Stimulated activated CD4-positive, alpha-beta T cell treated with anti-CD3 and anti-CD28 coated beads, Interleukin-1b, Interleukin-23, amount 100 ng/mL, for 24 hours (primary cell): ENCODE results near the gene ADAP1.

Experiments used
- DNase-seq, 4 experiments: peaks; one replicate each; pipeline ENCODE4 v3.0.0-alpha.2; 2020; ENCODE audit warnings: low read depth in 4 of 4, low spot score in 1 of 4

ADAP1 gene

DNA sequence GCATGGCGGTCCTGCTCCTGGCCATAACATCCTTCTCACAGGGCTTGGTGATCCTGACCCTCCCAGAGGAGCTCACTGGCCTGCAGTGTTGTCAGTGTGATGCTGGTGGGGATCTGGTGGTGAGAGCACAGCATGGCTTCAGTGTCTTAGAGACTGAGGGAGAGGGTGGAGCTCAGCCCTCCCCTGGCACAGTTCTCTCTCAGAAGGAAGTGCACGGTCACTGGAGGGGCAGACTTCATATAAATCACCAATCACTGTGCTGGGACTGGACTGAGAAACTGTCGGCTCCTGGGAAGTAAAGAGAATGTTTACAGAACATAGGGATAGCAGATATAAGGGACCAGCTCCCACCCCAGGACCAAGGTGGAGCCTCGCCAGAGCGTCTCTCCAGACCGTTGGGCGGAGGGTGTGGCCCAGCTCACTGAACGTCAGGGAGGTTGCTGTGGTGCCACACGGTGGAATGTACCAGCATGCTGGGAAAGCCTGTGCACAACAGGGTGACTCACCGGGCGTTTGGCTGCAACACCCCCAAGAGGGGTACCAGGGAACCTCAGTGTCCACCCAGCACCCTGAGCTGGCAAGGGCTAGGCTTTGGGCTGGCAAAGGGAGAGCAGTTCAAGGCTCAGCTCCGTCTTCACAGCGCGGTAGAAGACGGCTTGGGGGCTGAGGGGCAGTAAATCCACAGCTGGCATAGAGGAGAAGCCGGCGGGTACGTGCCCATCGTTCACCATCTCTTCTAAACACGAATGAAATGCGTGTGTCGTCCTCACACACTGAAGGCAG lies 86.9 kb downstream of the ADAP1 start:
- DNase-seq, result no peak

DNA sequence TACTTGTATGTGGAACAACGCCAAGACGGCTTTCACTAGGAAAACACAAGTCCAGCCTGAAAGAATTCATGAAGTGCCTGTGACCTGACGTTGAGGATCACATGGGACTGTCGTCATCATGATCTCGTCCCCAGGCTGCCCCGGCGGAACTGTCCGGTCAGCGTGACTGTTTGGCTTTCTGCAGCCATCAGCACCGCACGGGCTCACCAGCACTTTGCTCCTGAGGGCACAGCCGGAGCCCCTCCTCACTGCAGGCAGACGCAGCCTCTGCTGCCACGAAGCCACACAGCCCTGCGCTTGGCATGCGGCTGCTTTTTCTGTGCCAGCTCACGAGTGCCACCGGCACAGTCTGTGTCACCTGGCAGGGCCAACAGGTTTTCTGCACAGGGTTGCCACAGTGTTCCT lies 87.5 kb downstream of the ADAP1 start:
- no peak for DNase-seq

DNA sequence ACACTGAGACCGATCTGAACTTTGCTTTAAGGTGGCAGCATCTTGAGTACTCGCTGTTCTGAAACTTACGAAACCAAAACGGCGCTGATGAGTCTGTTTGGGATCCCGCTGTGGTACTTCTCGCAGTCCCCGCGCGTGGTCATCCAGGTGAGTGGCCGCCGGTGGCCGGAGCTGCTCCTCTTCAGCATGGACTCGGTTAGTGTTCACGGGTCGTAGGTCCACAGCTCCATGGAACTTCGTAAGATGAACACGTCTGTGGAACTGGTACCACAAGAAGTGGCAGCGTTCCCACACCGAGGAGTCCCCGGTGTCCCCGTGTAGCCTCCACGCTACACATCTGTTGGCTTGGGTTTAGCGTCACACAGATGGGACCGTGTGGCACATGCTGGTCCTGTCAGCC lies 88.6 kb downstream of the ADAP1 start:
- no peak for DNase-seq

DNA sequence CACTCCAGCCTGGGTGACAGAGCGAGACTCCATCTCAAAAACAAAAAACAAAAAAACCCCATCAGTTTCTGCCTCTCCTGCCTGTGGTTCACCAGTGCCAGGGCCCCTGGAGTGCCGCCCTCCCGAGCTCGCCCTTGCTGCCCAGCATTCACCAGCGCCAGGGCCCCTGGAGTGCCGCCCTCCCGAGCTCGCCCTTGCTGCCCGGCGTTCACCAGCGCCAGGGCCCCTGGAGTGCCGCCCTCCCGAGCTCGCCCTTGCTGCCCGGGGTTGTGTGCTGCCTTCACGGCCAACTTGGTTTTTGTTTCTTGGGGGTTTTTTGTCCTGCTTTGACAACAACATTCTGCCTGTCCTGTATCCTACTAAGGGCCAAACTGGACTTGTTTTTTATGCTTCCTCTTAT lies 91.4 kb downstream of the ADAP1 start:
- DNase-seq, result no peak

GRCh38 chr7:862157-862556 lies 92.3 kb downstream of the ADAP1 start:
- no peak for DNase-seq

DNA sequence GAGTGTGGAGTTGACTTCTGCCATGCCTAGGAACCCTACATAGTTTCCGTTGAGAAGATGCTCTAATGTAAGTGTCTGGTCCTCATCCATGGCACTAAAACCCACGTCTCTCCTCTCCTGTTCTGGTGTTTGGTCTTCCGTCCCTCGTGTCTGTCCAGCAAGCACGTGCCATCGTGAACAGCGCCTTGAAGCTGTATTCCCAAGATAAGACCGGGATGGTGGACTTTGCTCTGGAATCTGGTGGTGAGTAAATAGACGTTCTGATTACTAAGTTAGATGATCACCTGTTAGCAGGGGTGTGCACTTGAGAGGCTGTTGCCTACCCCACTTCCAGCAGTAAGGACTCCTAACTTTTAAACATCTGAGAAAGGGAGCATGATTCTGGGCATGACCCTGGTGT lies 93.3 kb downstream of the ADAP1 start:
- no peak for DNase-seq

- no peak for DNase-seq
Measured at GRCh38 chr7:860149-860548, 94.3 kb downstream of the ADAP1 start.

GRCh38 chr7:859359-860030 lies 95.0 kb downstream of the ADAP1 start:
- DNase-seq, result no peak

- no peak for DNase-seq
Measured at GRCh38 chr7:857661-858060, 96.8 kb downstream of the ADAP1 start.

DNA sequence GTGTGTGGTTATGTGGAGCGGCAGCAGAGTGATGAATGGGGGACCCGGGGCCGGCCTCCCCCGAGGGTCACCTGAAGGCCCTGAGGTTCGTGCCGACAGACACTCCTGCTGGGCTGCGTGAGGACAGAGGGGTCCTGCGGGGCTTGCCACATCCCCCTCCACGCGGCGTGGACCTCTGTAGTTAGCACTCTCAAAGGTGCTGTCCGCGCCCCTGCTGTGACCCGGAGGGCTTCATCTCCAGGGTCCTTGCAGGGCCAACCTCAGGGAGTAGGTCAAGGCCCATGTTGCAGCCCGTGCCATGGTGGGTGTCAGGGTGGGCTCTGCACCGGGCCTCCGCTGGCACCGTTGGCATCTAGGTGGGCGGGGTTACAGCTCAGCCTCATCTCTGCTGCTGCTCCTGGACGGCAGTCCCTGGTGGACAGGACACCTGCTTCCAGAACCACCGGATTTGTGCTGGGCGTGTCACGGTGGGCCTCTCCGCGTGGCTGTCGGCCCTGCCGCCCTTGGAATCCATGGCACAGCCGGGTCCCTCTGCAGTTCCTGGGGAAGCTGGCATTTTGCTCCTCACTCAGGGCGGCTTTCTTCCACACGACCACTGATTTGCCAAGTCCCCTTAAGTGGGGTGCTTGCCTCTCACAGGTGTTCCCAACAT lies 97.9 kb downstream of the ADAP1 start:
- no peak for DNase-seq

DNA sequence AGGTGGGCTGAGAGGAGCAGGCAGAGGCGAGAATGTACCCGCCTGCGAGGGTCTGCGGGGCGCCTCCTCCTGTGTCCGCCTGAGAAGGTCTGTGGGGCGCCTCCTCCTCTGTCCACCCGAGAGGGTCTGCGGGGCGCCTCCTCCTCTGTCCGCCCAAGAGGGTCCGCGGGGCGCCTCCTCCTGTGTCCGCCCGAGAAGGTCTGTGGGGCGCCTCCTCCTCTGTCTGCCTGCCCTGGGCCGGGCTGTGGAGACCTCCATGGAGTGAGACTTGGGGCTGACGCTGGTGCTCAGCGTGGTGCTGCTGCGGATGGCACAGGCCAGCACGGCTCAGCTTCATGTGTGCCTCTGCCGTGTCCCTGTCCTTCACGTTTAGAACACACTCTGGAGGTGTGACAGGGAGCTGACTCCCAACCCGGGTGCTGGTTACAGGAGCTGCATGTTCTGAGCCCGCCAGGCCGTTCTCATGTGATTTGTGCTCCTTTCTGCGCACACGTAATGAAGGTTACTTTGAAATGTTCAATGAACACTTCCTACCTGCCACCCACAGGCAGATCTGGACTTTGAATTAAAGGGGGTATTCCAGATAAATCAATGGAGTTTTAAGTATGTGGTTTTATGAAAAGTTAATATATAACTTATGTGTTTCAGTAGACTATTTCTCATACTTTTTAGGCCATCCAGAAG lies 98.7 kb downstream of the ADAP1 start:
- DNase-seq, result no peak

DNA sequence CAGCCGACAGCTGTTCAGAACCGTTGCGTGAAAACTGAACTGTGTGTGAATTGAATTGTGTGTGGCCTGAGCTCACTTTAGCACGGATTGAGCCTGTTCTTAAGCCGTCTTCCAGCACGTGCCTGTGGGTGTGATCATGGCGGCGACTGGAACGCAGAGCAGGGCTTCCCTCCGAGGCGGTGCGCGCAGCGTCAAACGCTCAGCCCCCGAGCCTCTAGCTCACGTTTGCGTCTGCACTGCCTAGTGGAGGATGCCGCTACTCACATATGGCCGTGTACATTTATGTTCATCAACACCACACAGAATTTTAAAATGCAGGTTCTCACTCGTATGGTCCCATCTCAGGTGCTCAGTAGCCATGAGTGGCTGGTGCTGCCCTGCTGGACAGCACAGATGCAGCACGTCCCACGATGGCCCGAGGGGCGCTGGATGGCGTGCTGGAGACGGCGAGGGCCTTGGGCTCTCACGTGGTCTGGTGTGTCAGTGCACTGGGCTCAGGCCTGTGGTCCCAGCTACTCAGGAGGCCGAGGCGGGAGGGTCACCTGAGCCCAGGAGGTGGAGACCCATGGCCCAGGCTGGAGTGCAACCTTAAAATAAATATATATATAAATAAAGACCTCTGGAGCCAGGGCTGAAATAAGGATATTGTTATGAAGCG lies 100.2 kb downstream of the ADAP1 start:
- DNase-seq, result no peak

GRCh38 chr7:853366-854117 lies 100.9 kb downstream of the ADAP1 start:
- no peak for DNase-seq

DNA sequence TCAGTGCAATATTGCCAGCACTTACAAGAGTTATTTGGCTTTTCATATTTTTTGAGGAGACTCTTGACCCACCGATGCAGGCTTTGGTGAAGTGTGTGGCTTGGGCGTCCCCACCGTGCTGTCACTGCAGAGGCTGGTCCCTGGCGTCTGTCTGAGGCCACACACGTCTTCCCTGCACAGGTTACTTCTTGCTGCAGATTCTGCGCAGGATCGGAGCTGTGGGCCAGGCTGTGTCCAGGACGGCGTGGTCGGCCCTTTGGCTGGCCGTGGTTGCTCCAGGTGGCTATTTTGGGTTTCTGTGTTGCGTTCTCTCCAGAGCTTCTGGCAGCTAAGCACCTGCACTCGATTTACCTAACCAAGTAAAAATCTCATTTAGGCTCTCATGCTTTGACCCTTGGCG lies 103.3 kb downstream of the ADAP1 start:
- no peak for DNase-seq

DNA sequence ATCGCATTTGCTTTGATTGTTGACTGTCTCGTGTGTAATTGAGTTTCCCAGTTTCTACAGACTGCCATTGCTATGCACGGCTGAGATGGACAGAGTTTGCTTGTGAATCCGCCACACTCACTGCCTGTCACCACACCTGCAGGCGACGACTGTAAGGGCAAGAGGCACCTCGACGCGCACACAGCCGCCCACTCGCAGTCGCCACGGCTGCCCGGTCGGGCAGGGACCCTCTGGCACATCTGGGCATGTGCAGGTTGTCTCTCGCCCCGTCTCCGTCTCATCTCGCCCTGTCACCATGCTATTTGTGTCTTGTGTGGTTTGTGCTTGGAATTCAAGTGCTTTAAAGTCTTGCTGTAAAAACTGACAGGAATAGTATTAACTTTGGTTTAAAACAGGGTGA lies 104.7 kb downstream of the ADAP1 start:
- no peak for DNase-seq

DNA sequence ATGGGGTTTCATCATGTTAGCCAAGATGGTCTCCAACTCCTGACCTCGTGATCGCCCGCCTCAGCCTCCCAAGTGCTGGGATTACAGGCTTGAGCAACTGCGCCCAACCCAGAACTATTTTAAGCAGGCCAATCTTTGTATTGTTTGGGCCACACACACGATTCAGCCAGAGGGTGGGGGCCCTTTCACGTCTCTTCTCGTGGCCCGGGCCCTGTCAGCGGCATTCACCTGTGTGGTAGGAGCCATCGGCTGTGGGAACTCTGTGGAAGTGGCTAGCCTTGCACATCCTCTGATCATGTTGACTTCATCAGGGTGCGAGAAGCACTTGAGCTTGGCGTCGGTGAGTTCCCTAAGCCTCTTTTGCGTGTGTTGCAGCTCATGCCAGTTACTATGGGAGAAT lies 105.3 kb downstream of the ADAP1 start:
- DNase-seq, result no peak
